A549 treated with CpdA at 1 μM for 4 hours (cell line): Measurements from ENCODE around the gene RLBP1. TPM values are rescaled to one million over a fixed set of nuclear protein-coding genes. Genes with fewer than 3 reads are reported as not detected.

ENCODE experiments used
- total RNA-seq: library from RNA; stranded (reverse); fragments of 200-300 nt; extraction: Qiagen RNA extraction; gene quantifications from 5 replicates; pipeline ENCODE4 v1.2.3, GENCODE V29; 2022; ENCODE audit warnings: low read depth

The RLBP1 gene
- not detected in 5 replicates for total RNA-seq

GRCh38 chr15:89221543-89221942, at the start of gene RLBP1:
Gene RLBP1, minus strand, starts transcription at chr15:89221579. Its CDS starts 2,604 bp downstream, at chr15:89218975.

GRCh38 chr15:89243691-89244573, 22.6 kb upstream of the RLBP1 start, which contains the start of gene FANCI:
Gene FANCI, plus strand, starts transcription at chr15:89243979. Its CDS starts 3,669 bp downstream, at chr15:89247648.

Other genes starting within 250 kb of the RLBP1 start
- gene ABHD2, start 133.1 kb downstream of the RLBP1 start, total RNA-seq: 61.1 to 83.7 TPM (median 80.7 TPM) in 5 replicates
- 46.5 to 65.8 TPM (median 60.1 TPM) in 5 replicates for gene FANCI, start 22.4 kb upstream of the RLBP1 start, total RNA-seq
- 42.7 to 57.4 TPM (median 46.7 TPM) in 5 replicates for gene POLG, start 113.2 kb upstream of the RLBP1 start, total RNA-seq